GM19328 (cell line): ENCODE data around the gene GLIS1.
"Not testable (repeated sequence)": the region's sequence is repeated elsewhere in the genome, so short reads cannot be mapped to it uniquely, and the experiment has no call there.

Experiments
- ATAC-seq: cut with Tn5 transposase; IDR thresholded peaks from one replicate; pipeline ENCODE4 v1.9.1; 2021; ENCODE audit warnings: mild to moderate bottlenecking, moderate library complexity; ENCODE audit not compliant: unreplicated experiment

GLIS1 gene

DNA sequence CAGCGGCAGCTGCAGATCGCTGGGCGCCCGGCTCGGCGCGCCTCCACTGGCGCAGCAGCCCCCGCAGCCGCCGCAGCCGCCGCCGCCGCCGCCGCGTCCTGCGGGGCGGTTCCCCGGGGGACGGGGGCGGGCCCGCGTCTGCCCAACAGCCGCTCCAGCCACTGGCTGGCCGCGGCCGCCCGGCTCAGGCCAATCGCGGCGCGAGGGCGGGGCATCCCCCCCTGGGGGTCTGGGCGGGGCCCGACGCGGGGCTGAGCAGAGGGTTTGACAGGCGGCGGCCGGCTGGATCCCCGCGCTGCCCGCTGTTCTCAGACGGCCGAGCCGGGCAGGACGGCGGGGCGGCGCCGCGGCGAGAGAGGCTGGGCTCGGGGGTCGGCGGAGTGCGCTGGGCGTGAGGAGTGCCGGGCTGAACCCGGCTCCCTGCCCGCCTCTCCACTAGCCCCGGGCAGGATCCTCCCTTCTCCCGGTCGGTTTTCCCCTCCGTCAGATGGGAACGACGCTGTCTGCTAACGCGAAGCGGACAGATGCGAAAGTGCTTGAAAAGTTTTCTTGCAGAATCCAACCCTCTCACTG lies at the start of gene GLIS1:
Gene GLIS1 (minus strand): TSS at position 56 of the 573 bp plus-strand sequence. CDS start 1,100 bp downstream, outside the sequence.
- ATAC-seq, result peak; percentile 96

GRCh38 chr1:53787655-53788054 lies 48.7 kb upstream of the GLIS1 start:
- ATAC-seq, result no peak

- no peak for ATAC-seq
Measured at GRCh38 chr1:53783056-53783455, 44.1 kb upstream of the GLIS1 start.

GRCh38 chr1:53781654-53782053 lies 42.7 kb upstream of the GLIS1 start:
- ATAC-seq, result no peak

GRCh38 chr1:53777272-53777671 lies 38.3 kb upstream of the GLIS1 start:
- ATAC-seq, result no peak

GRCh38 chr1:53771648-53772047 lies 32.7 kb upstream of the GLIS1 start:
- ATAC-seq, result no peak

- ATAC-seq, result no peak
Measured at GRCh38 chr1:53769780-53770179, 30.8 kb upstream of the GLIS1 start.

GRCh38 chr1:53769184-53769583 lies 30.2 kb upstream of the GLIS1 start:
- ATAC-seq, result no peak

DNA sequence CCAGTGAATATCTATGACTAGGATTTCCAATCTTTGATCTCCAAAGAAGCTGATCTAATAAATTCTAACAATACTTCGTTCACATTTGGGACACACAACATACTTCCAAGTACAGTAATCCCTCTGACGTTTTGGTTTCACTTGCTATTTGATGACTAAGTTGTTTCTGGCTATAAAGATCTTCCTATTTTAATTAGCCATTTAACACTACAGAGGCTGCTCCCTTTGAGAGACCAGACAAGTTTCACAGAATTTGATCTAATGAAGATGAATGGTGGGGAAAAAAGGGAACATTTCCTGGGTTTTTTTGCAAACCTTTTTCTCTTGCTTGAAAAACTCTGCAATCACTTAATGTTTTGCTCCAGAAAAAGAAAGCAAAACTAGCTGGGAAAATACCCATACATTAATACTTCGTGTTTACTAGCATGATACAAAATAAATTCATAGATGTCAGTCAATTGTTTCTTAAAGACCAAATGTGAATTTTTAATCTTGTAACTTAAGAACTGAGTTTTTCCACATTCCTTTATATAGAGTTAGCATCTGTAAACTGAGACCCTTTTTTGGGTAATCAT lies 28.0 kb upstream of the GLIS1 start:
- ATAC-seq, result no peak

DNA sequence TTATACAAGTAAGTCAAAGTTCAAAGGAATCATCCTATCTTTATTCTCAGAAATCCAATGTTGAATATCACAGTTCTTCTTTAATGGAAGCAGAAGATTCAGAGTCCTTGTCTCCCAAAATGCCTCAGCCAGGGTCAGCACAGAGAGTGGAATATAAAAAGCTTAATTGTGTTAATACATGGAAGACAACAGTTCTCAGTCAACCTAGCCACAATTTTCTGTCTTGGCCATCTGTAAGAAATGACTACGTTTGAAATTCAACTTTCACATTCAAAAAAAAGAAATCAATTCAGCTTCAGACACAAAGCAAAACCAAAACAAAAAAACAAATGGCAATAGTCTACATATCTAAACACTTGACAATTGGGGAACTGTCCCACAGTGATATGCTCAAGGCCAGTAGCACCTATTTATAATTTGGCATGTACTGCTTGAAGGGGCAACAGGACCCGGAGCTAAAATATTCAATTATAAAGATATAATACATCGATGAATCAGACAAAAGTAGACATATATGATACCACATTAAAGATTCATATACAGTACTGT lies 27.3 kb upstream of the GLIS1 start:
- ATAC-seq, result no peak

DNA sequence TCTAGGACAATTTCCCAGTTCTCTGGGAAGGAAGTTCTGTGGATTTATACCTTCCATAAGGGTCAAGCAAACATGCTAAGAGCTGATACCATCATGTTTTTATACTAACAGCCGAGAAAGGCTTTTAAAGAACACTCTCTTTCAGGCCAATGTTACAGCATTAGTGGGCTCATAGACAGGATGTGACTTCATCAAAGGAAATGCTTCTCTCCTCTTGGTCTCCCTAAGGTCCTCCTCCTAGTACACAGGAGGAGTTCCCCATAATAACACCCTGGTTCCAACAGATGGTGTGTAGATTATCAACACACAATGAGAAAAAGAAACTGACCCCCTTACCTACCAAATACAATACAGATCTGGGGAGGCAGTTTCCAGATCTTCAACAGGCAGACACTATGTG lies 26.7 kb upstream of the GLIS1 start:
- no peak for ATAC-seq

GRCh38 chr1:53763911-53764310 lies 24.9 kb upstream of the GLIS1 start:
- no peak for ATAC-seq

- ATAC-seq, result no peak
Measured at GRCh38 chr1:53763461-53763860, 24.5 kb upstream of the GLIS1 start.

GRCh38 chr1:53760497-53760896 lies 21.5 kb upstream of the GLIS1 start:
- not testable (repeated sequence) for ATAC-seq

- ATAC-seq, result no peak
Measured at GRCh38 chr1:53755874-53756273, 16.9 kb upstream of the GLIS1 start.

GRCh38 chr1:53754484-53755312 lies 15.7 kb upstream of the GLIS1 start:
- ATAC-seq, result no peak

DNA sequence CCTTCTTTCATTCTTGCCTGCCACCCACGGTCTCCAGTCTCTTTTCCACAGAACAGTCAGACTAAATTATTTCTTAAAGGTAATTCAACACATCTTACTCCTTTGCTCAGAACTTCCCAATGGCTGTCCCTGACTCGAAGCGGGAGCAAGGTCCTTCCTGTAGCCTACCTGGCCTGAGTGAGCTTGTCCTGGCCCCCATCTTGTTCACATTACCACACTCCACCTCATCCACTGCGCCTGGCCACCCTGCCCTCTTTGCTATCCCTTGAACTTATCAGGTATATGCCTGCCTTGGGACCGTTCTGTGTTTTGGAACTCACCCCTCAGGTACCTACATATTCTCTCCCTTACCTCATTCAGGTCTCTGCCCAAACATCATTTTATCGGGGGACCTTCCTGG lies 13.3 kb upstream of the GLIS1 start:
- no peak for ATAC-seq

DNA sequence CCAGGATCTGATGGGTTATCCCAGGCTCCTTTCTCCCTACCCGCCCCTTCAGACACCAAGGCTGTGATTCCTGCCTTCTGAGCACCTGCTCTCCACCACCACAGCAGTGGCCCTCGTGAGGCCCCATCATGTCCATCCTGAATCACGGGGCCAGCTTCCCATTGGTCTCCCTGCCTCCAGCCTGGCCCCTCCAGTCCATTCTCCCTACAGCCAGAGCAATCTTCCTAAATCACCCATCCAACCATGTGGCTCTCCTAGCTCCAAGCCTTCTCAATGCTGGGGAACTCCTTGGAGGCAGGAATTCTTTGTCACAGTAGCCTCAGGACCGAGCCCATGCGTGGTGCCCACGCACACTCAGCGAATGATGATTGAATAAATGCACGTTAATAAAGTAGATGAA lies 8.9 kb upstream of the GLIS1 start:
- no peak for ATAC-seq

GRCh38 chr1:53740621-53741105 lies 1.7 kb upstream of the GLIS1 start:
- ATAC-seq, result no peak

GRCh38 chr1:53738205-53739108 lies 507 bp downstream of the GLIS1 start:
- peak; percentile 8 for ATAC-seq
